ENCODE measurements around the gene ATIC.

Gene ATIC

GRCh38 chr2:215383652-215384279 lies 71.9 kb downstream of the ATIC start:
- TF ChIP-seq CTCF (IDR thresholded peaks at IDR 0.05; ENCODE audit: extremely low read depth, insufficient read depth, missing control alignments): no peak
- in situ Hi-C loops (cut with MboI; ENCODE audit: low pct_unique_long_range_greater_than_20kb, low sequenced_read_pairs, unreplicated experiment): no loop called here
- DNase-seq (ENCODE audit: low spot score): no peak

- in situ Hi-C loops (cut with MboI; ENCODE audit: low pct_unique_long_range_greater_than_20kb, low sequenced_read_pairs, unreplicated experiment): no loop called here
- DNase-seq (ENCODE audit: low spot score): no peak
- TF ChIP-seq CTCF (IDR thresholded peaks at IDR 0.05; ENCODE audit: extremely low read depth, insufficient read depth, missing control alignments): no peak
Observed at GRCh38 chr2:215384710-215385109, 72.9 kb downstream of the ATIC start.

GRCh38 chr2:215386566-215386965 lies 74.7 kb downstream of the ATIC start:
- TF ChIP-seq CTCF (IDR thresholded peaks at IDR 0.05; ENCODE audit: extremely low read depth, insufficient read depth, missing control alignments): no peak
- in situ Hi-C loops (cut with MboI; ENCODE audit: low pct_unique_long_range_greater_than_20kb, low sequenced_read_pairs, unreplicated experiment): no loop called here
- no peak for DNase-seq (ENCODE audit: low spot score)

GRCh38 chr2:215388002-215388728 lies 76.3 kb downstream of the ATIC start:
- DNase-seq (ENCODE audit: low spot score): no peak
- in situ Hi-C loops (cut with MboI; ENCODE audit: low pct_unique_long_range_greater_than_20kb, low sequenced_read_pairs, unreplicated experiment): no loop called here
- TF ChIP-seq CTCF (IDR thresholded peaks at IDR 0.05; ENCODE audit: extremely low read depth, insufficient read depth, missing control alignments): no peak

GRCh38 chr2:215390550-215390913 lies 78.7 kb downstream of the ATIC start:
- no peak for DNase-seq (ENCODE audit: low spot score)
- TF ChIP-seq CTCF (IDR thresholded peaks at IDR 0.05; ENCODE audit: extremely low read depth, insufficient read depth, missing control alignments): no peak
- in situ Hi-C loops (cut with MboI; ENCODE audit: low pct_unique_long_range_greater_than_20kb, low sequenced_read_pairs, unreplicated experiment): no loop called here

GRCh38 chr2:215391531-215391930 lies 79.7 kb downstream of the ATIC start:
- no peak for TF ChIP-seq CTCF (IDR thresholded peaks at IDR 0.05; ENCODE audit: extremely low read depth, insufficient read depth, missing control alignments)
- in situ Hi-C loops (cut with MboI; ENCODE audit: low pct_unique_long_range_greater_than_20kb, low sequenced_read_pairs, unreplicated experiment): no loop called here
- no peak for DNase-seq (ENCODE audit: low spot score)

All from GM13977 (cell line).